ENCODE results near the gene RDH12.
"Not testable (repeated sequence)": the region's sequence is repeated elsewhere in the genome, so short reads cannot be mapped to it uniquely, and the experiment has no call there.

RDH12 gene

DNA sequence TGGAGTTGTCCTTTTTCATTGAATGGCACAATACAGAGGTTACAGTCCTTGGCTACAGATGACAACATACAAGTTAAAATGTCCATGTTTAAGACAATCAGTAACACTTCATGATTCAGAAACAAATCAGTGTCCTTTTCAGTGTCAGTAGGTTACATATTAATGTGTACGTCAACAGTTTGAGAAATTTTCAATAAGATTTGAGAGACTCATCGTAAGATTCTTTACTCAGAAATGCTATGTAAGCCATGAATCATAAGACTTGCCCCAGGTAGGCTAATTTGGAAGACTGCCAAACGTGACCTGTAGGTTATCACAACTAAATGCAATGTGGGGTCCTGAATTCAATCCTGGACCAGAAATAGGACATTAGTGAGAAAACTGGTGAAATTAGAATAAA, 3.5 kb downstream of the RDH12 start:
- DNase-seq (ENCODE audit: low read depth in 2 of 2) = no peak

DNA sequence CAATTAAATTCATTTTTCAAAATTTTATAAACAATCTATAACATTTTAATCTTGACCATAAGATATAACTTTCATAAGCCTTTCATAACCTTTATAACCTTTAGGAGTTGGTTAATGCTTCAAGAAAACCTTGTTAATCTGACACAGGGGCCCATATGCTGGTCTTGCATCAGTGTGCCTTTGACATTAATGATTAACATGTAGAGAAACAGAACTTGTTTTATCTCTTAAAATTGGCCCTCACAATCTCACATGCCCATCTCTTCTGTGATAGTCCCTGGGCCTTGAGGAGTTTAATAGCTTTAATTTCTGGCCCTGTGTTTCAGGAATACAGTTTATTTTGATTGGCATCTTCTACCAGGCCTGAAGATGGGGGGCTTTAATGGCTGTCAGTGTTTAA, 7.7 kb downstream of the RDH12 start:
- DNase-seq (ENCODE audit: low read depth in 2 of 2) = not testable (repeated sequence)

DNA sequence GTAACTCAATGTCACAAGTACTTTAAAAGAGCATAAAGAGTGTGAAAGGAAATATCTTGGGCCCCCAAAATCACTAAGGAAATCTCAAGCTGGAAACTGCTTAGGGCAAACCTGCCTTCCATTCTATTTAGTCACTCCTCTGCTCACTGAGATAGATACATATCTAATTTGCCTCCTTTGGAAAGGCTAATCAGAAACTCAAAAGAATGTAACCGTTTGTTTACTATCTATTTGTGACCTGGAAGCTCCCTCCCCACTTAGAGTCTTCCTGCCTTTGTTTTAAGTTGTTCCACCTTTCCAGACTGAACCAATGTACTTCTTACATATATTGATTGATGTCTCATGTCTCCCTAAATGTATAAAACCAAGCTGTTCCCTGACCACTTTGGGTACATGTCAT, 8.1 kb downstream of the RDH12 start:
- not testable (repeated sequence) for DNase-seq (ENCODE audit: low read depth in 2 of 2)

DNA sequence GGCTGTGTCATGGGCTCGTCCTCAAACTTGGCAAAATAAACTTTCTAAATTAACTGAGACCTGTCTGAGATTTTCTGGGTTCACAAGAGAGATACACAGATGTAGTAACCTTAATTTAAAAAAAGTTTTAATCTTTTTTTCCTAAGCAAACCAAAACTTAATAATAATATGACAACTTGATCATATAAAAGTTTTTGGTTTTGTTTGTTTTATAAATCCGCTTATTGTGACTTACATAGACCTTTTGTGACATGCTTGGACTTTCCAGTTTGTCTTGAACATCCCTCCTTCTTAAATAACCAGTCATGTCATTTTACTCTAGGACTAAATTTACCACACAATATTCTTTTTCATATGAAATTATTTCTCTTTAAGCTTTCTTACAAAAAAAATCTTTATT, 8.5 kb downstream of the RDH12 start:
- DNase-seq (ENCODE audit: low read depth in 2 of 2) = no peak

DNA sequence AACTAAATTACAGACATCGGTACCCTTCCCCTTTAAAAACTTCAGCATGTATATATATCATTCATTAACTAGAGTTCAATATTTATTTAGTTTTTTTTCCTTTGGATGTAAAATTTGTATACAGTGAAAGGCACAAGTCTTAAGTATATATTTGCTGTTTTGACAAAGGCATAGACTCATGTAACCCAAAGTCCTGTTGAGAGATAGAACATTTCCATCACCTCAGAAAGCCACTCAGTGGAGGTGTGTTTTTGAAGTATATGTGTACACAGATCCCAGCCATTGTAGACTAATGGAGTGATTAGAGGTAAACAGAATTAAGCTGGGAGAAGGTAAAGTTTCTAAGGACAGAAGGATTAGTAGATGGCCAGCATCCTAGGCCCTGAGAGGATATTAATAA, 15.4 kb downstream of the RDH12 start:
- DNase-seq (ENCODE audit: low read depth in 2 of 2) = no peak

DNA sequence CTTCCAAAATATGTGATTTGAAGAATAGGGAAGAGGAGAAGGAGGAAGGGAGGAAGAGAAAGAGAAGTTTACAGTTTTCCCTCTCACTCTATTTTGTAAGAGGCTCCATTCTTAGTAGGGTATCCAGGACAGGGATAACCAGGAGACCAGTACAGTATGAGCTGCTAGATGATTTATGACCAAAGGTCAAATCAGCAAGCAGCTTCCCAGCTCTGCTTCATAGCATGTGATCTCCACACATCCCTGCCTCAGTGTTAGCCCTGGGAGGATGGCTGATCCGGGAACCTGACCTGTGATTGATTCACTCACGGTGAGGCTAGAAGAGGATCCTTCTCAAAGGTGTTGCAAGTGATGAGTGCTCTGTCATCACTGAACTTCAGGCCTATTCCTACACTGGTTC, 16.6 kb downstream of the RDH12 start:
- DNase-seq (ENCODE audit: low read depth in 2 of 2) = no peak

DNA sequence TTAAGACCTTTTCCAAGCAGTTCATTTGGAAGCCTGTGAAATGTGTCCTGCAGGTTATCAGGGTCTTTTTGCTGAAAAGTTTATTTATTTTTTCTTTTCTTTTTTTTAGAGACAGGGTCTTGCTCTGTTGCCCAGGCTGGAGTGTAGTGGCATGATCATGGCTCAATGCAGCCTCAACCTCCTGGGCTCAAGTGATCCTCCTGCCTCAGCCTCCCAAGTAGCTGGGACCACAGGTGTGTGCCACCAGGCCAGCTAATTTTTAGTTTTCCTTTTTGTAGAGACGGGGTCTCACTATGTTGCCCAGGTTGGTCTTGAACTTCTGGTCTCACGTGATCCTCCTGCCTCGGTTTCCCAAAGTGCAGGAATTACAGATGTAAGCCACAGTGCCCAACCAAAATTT, 17.7 kb downstream of the RDH12 start:
- DNase-seq (ENCODE audit: low read depth in 2 of 2) = not testable (repeated sequence)

DNA sequence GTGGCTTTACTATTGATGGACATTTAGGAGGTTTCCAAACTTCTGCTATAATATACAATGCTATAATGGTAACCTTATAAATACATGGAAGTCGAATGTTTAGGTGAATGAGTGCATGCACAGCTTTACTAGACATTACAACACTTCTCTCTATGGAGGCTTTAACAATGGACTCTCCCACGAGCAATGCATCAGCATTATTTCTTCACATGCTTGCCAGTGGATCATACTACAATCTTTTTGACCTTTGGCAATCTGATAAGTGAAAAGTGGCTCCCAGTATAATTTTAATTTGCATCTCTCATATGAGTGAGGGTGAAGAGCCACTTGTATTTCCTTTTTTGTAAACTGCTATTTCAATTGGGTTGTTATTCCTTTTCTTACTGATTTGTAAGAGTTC, 18.2 kb downstream of the RDH12 start:
- DNase-seq (ENCODE audit: low read depth in 2 of 2) = no peak

DNA sequence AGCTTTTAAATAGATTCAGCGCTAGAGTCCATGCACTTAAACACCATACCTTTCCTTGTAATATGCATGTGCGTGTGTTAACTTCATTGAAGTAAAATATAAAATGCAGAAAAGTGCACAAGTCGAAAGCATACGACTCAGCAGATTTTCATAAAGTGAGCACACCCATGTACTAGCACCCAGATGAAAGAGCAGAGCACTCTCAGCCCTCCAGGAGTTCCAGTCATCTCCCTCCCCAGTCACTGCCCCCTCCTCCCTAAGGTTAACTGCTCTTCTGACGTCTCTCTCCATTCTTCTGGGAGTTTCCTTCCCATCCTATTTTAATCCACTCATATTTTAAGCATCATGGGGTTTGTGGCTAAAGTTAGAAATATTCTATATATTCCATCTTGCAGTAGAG, 20.2 kb downstream of the RDH12 start:
- no peak for DNase-seq (ENCODE audit: low read depth in 2 of 2)

DNA sequence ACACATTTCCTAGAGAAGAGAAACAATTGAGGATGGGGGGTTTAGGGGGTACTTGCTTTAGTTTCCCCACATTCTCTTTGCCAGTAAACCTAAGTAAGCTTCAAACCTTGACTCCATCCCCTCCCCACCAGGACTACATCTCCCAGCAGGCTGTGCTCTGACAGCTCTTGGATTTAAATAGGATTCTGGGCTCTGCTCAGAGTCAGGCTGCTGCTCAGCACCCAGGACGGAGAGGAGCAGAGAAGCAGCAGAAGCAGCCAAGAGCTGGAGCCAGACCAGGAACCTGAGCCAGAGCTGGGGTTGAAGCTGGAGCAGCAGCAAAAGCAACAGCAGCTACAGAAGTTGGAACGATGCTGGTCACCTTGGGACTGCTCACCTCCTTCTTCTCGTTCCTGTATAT, 20.6 kb downstream of the RDH12 start:
- no peak for DNase-seq (ENCODE audit: low read depth in 2 of 2)

DNA sequence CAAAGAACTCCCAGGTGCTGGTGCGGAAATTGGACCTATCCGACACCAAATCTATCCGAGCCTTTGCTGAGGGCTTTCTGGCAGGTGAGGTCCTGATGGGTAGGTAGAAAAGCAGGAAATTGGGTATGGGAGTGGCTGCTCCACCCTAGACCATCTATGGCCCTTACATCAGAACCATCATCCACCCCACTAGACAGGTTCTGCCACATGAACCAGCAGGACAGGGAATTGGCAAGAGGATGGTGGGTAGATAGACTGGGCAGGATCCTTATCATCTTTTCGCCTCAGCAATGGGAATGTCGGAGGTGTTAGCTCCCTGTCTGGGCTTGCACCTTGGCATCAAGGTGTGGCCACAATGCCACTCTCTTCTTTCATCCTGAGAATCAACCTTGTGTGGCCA, 23.5 kb downstream of the RDH12 start:
- no peak for DNase-seq (ENCODE audit: low read depth in 2 of 2)

DNA sequence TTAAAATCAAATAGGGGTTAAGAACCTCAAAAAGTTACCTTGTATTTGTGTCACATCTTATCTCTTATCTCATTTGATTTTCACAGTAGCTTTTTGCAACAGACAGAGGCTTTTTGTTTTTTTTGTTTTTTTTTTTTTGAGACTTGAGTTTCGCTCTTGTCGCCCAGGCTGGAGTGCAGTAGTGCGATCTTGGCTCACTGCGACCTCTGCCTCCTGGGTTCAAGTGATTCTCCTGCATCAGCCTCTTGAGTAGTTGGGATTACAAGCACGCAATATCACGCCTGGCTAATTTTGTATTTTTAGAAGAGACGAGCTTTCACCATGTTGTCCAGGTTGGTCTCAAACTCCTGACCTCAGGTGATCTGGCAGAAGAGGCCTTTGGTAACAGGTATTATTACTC, 25.7 kb downstream of the RDH12 start:
- no peak for DNase-seq (ENCODE audit: low read depth in 2 of 2)

DNA sequence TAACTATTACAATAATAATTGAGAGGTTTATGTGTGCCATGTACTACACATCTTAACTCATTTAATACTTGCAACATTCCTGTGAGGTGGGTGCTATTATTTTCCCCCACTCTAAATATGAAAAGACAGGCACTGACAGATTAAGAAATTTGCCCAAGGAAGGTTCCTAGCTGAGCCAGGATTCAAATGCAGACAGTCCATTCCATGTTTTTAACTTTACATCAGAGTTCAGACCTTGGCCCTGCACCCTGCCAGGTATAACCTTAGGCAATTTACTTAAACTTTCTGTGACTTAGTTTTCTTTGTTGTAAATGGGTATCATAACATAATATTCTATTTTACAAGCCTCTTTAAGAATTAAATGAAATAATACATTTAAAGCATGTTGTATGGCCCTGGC, 26.6 kb downstream of the RDH12 start:
- DNase-seq (ENCODE audit: low read depth in 2 of 2) = no peak

DNA sequence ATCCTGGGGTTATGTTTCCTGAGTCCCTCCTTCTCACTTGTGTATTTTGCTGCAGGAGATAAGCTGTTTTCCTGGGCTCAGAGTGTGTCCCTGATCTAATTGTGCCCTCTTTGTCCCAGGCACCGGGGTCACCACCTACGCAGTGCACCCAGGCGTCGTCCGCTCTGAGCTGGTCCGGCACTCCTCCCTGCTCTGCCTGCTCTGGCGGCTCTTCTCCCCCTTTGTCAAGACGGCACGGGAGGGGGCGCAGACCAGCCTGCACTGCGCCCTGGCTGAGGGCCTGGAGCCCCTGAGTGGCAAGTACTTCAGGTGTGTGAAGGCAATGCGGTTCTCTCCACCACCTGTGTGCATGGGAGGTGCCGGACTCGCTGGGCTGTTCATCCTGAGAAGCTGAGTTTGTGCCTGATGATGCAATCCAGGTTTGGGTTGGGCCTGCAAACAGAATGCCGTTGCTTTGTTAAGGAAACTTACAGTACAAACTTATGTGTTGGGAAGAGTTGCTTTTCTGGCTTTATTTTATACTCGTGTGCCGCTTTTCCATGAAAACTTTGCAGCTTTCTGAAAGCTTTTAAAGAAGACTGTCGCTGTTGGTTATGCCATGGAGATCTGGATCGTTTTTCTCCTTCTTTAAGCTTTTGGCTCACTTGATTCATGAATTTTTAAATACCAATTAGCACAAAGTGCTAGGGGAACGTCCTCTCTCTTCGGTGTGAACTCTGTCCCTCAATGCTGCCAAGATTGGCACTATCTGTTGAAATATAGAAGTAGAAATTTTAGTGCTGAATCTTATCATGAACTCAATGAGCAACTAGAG, 27.6 kb downstream of the RDH12 start:
- DNase-seq (ENCODE audit: low read depth in 2 of 2) = no peak

DNA sequence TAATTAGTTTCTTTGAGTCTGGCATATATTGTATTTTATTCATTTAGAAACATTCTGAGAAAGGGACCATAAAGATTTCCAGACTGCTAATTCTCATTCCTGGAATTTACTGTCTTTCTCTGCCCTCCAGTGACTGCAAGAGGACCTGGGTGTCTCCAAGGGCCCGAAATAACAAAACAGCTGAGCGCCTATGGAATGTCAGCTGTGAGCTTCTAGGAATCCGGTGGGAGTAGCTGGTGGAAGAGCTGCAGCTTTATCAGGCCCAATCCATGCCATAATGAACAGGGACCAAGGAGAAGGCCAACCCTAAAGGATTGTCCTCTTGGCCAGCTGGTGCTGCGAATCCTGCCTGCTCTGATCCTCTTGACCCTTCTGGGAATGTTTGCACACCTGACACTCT, 31.9 kb downstream of the RDH12 start:
- no peak for DNase-seq (ENCODE audit: low read depth in 2 of 2)

DNA sequence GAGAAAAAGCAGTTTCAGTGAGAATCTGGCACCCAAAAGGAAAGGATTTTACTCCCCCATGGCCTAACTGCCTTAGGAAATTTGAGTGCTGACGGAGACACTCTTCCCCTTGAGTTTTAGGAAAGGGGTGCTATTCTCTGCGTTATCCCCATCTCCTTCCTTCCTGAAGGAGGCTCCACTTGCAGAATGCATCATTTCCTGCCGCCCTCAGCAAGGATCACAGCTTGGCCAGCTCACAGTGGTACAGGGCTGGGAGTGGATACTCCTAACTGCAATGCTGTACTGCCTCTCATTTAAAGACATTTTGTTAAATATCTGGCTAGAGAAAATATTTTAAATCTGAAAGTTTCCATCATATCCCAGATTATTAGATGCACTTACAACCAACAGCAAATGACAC, 33.0 kb downstream of the RDH12 start:
- no peak for DNase-seq (ENCODE audit: low read depth in 2 of 2)

DNA sequence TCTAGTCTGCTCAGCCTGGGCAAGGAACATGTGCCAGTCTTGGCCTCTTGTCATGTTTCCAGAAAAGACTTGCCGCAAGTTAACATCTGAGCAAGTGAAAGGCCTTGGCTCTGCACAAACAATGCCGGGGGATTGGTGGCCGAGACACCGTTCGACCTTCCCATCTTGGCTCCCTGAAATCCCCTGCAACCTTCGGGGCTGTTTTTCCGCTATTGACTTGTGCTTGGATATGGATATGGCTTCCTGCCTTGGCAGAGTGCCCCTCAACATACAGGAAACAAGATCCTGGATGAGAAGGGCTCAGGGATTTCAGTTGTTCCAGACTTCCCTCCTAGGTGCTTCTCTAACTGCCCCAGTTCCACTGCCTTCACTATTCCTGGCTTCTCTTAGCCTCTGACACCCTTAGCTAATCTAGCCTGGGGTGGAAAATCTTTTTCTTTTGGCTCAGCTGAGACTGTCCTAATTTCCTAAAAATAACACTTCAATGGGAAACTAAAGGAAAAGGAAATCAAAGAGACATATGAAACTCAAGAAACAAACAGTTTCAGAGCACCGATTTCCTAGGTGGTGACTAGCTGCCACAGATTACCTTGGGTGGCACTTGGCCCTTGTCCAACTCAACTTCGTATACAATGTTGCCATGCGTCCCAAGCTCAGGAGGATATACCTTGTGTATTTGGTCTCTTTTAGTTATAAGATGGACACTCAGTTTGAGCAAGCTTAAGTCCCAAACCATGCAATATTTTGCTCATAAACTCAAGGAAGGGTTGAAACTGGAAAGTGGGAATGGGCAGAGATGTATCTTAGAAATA, 33.9 kb downstream of the RDH12 start:
- DNase-seq (ENCODE audit: low read depth in 2 of 2) = no peak

DNA sequence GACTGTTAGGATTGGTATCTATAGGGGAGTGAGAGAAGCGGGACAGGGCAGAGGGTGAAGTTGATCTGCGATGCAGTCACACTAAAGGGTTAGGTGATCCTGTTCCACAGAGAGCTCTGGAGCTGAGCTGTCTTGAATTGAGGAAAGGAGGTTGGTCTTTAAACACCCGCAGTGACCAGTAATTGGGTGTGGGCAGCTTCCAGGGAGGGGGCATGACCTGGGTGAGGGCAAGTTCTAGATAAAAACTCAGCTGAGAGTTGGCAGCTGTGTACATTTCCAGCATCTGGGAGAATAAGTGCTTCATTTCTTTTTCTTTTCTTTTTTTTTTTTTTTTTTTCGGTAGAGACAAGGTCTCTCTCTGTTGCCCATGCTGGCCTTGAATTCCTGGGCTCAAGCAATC, 35.1 kb downstream of the RDH12 start:
- DNase-seq (ENCODE audit: low read depth in 2 of 2) = no peak

DNA sequence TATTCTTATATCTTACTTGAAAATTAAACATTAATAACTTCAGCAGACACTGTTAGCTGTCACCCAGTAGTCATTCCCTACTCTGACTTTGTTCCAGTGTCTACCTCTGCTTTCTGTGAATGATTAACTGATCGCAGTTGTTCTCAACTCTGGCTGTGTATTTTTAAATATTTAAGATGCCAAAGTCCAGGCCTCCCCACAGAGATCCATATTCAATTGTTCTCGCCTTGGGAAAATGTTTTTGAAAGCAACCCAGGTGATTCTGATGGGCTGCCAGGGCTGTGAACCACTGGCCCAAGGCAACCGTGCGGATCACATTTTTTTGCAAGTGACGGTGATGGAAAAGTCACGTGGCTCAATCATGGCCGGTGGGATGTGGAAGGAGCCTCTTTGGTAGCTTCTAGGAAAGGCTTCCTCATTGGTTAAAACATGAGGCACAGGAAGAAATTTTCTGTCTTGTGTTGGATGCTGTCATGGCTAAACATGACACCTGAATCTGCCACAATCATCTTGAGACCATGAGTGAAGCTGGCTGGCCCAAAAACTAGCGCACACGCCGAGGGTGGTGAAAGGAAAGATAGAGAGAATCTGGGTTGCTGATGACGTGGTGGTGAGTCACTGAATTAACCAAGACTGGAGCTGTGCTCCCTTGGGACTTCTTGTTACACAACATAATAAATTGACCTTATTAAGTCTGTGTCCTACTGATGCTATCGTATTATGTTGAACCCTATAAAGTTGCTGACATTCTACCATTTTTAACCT, 37.2 kb downstream of the RDH12 start:
- no peak for DNase-seq (ENCODE audit: low read depth in 2 of 2)

DNA sequence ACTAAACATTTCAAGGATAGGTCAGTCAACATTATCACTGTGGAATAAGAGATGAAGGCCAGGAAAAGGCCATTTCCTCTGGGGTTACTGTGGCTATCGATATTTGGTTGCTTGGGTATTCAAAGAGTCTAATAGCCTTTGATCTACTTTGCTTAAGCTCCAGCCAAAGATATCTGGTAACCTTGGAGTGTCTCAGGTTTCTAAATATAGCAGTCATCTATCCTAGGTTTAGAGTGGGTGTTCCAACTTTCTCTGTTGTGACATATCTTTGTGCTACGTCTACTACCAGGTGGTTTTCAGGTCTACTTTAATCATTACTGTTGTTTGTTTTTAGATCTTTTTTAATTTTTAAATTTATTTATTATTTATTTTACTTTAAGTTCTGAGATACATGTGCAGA, 42.4 kb downstream of the RDH12 start:
- DNase-seq (ENCODE audit: low read depth in 2 of 2) = no peak

DNA sequence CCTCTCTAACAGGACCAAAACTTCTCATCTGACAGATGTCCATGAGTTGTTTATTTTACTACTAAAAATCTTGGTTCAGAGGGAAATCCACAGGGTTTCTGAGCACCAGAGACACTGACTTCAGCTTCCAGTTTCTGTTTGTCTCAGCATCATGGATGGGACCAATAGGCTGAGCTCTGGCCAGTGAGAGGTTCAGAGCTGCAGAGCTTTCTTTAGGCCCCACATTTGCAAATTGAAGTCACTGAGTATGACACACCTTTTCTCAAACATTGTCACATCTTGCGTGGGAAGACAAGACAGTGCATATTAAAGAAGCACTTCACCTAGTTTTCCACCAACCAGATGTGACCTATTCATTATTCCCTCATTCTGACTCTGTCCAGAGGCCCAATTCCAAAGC, 45.2 kb downstream of the RDH12 start:
- DNase-seq (ENCODE audit: low read depth in 2 of 2) = no peak

DNA sequence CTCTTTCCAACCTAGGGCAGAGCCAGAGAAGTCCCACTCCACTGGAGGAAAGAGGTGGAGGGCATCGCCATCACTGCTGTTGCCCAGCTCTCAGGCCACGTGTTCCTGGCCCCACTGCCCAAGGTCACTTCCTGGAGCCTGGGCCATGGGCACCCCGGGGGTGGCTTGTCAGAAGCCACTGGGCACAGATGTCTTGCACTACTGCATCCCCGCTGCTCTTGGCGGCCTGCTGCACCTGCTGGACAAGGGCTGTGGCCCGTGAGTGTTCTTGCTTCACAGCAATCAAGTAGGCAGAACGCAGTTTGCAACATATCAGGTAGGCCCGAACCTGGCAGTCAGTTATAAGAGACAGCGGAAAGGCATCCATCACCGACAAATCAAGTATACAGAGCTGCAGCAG, 46.6 kb downstream of the RDH12 start:
- no peak for DNase-seq (ENCODE audit: low read depth in 2 of 2)
